GM23338 (cell line): ENCODE results near the gene UGT1A3. TPM values are rescaled to one million over a fixed set of nuclear protein-coding genes. Genes with fewer than 3 reads are reported as not detected.

Experiments
- ATAC-seq: fragments of 200-7000 bp; cut with Tn5 transposase; 3 replicates; pipeline ENCODE4 v1.9.1; 2020
- DNase-seq: peaks from one replicate; pipeline ENCODE4 v3.0.0-alpha.2; 2015; ENCODE audit warnings: low spot score
- H2AFZ ChIP-seq: fragments of 200-600 bp; sonication (generic); 2 replicates; pipeline ENCODE4 v1.8.0; 2016; ENCODE audit warnings: antibody characterized with exemption, mild to moderate bottlenecking, moderate library complexity
- H3F3A ChIP-seq: fragments of 200-600 bp; sonication (generic); replicated peaks from 2 replicates; pipeline ENCODE4 v1.8.0; 2017; ENCODE audit warnings: antibody characterized with exemption, mixed run types, low read depth
- H3K27ac ChIP-seq: fragments of 200-600 bp; sonication (generic); 2 replicates; pipeline ENCODE4 v1.6.1; 2016; ENCODE audit warnings: low read depth
- H3K27me3 ChIP-seq: fragments of 200-600 bp; sonication (generic); 2 replicates; pipeline ENCODE4 v1.8.0; 2016; ENCODE audit warnings: mild to moderate bottlenecking, mixed run types, moderate library complexity; ENCODE audit not compliant: insufficient read depth
- H3K36me3 ChIP-seq: fragments of 200-600 bp; sonication (generic); 2 replicates; pipeline ENCODE4 v1.8.0; 2016; ENCODE audit warnings: mild to moderate bottlenecking; ENCODE audit not compliant: insufficient read depth
- H3K4me1 ChIP-seq: fragments of 200-600 bp; sonication (generic); 2 replicates; pipeline ENCODE4 v1.8.0; 2016; ENCODE audit warnings: mild to moderate bottlenecking, moderate library complexity; ENCODE audit not compliant: insufficient read depth
- H3K4me2 ChIP-seq: fragments of 200-600 bp; sonication (generic); 2 replicates; pipeline ENCODE4 v1.7.1; 2017; ENCODE audit warnings: mixed run types
- H3K4me3 ChIP-seq: fragments of 200-600 bp; sonication (generic); 2 replicates; pipeline ENCODE4 v1.6.1; 2016; ENCODE audit warnings: mixed run types
- H3K79me2 ChIP-seq: fragments of 200-600 bp; sonication (generic); replicated peaks from 2 replicates; pipeline ENCODE4 v1.8.0; 2017; ENCODE audit warnings: mild to moderate bottlenecking; ENCODE audit not compliant: insufficient read depth
- H3K9me2 ChIP-seq: fragments of 200-600 bp; sonication (generic); 2 replicates; pipeline ENCODE4 v1.8.0; 2017; ENCODE audit not compliant: insufficient read depth
- H4K20me1 ChIP-seq: fragments of 200-600 bp; sonication (generic); replicated peaks from 2 replicates; pipeline ENCODE4 v1.8.0; 2017; ENCODE audit warnings: mild to moderate bottlenecking; ENCODE audit not compliant: insufficient read depth
- H3K27ac Mint-ChIP-seq: 2 replicates; pipeline ENCODE4 v1.8.0; 2020; ENCODE audit warnings: inconsistent platforms, mild to moderate bottlenecking, moderate library complexity, mixed read lengths
- H3K27me3 Mint-ChIP-seq: 3 replicates; pipeline ENCODE4 v1.8.0; 2022; ENCODE audit warnings: low read depth, mild to moderate bottlenecking, moderate library complexity, mixed read lengths, inconsistent platforms; ENCODE audit not compliant: insufficient read depth, poor library complexity
- H3K36me3 Mint-ChIP-seq: 3 replicates; pipeline ENCODE4 v1.8.0; 2021; ENCODE audit warnings: low read depth, mild to moderate bottlenecking, inconsistent platforms, moderate library complexity, mixed read lengths
- H3K4me1 Mint-ChIP-seq: 3 replicates; pipeline ENCODE4 v1.8.0; 2020; ENCODE audit warnings: mild to moderate bottlenecking, inconsistent platforms, mixed read lengths
- H3K4me3 Mint-ChIP-seq: 3 replicates; pipeline ENCODE4 v1.8.0; 2021; ENCODE audit warnings: moderate library complexity, mild to moderate bottlenecking, inconsistent platforms, mixed read lengths
- H3K9me3 Mint-ChIP-seq: 3 replicates; pipeline ENCODE4 v1.8.0; 2020; ENCODE audit warnings: moderate library complexity, mild to moderate bottlenecking, inconsistent platforms, mixed read lengths
- CREB1 ChIP-seq: fragments of 250-450 bp; sonication (Bioruptor Pico); IDR thresholded peaks from 2 replicates; pipeline ENCODE4 v1.5.0; 2020; ENCODE audit warnings: low read depth, mild to moderate bottlenecking, moderate library complexity
- EZH2 ChIP-seq: fragments of 200-600 bp; sonication (generic); IDR thresholded peaks from one replicate; pipeline ENCODE4 v1.8.0; 2017; ENCODE audit warnings: antibody characterized with exemption, mild to moderate bottlenecking, low read depth; ENCODE audit not compliant: unreplicated experiment
- EZH2phosphoT487 ChIP-seq: fragments of 200-600 bp; sonication (generic); IDR thresholded peaks from one replicate; pipeline ENCODE4 v1.8.1; 2018; ENCODE audit warnings: antibody characterized with exemption; ENCODE audit not compliant: unreplicated experiment
- STAT1 ChIP-seq: IDR thresholded peaks from one replicate; pipeline ENCODE4 v1.6.1; 2016; ENCODE audit warnings: antibody characterized with exemption; ENCODE audit not compliant: unreplicated experiment
- ZNF331 ChIP-seq: fragments of 250-450 bp; sonication (Bioruptor Pico); IDR thresholded peaks from 2 replicates; pipeline ENCODE4 v1.5.0; 2020; ENCODE audit warnings: low read depth, mild to moderate bottlenecking, moderate library complexity
- polyA plus RNA-seq: library from polyadenylated mRNA; unstranded; fragments of >200 nt; fragmentation: Nextera tagmentation; extraction: Ambion mirVana; gene quantifications from 2 replicates; pipeline ENCODE4 v1.2.1, GENCODE V29; 2016
- total RNA-seq: library from RNA; depleted of rRNA; stranded (reverse); fragments of >200 nt; shearing (Covaris generic); gene quantifications from 2 replicates; pipeline ENCODE4 v1.2.3, GENCODE V29; 2014
- TF ChIP-seq, protein P1 (sequence below), 2 experiments: fragments of 200-600 bp in 1 of 2; sonication (generic) in 1 of 2; conservative IDR thresholded peaks; 2 replicates each; pipeline versions ENCODE4 v1.5.1 to v1.6.1; 2016 to 2017; ENCODE audit warnings: antibody characterized with exemption in 2 of 2, low read depth in 2 of 2, mild to moderate bottlenecking in 2 of 2, moderate library complexity in 1 of 2
- TF ChIP-seq, protein P2 (sequence below): IDR thresholded peaks from 2 replicates; pipeline ENCODE4 v1.6.1; 2016; ENCODE audit warnings: antibody characterized with exemption

Gene UGT1A3
- total and polyA plus RNA-seq, 2 experiments from 2014 or later, result not detected

DNA sequence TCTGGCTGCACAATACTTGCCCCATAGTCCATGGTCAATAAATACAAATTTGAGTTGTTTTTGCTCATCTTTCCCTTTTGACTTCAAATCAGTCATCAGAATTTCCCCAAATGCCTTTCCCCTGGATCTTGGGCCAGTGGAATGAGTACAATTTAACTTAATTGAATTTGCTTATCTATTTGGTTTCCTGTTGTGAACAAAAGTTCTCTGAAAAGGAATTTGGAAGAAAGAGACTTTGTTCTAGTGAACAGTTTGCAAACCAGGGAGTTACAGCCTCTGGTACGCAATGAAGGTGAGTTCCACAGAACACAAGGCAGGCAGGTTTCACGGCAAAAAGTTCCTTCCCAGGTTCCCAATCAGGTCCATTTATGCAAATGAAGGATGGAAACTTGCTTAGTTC, 30.0 kb downstream of the UGT1A3 start (continued):
- TF ChIP-seq CREB1 (CRISPR knock-in tag) (no peak), EZH2 (no peak)
- TF ChIP-seq, protein P1, sequence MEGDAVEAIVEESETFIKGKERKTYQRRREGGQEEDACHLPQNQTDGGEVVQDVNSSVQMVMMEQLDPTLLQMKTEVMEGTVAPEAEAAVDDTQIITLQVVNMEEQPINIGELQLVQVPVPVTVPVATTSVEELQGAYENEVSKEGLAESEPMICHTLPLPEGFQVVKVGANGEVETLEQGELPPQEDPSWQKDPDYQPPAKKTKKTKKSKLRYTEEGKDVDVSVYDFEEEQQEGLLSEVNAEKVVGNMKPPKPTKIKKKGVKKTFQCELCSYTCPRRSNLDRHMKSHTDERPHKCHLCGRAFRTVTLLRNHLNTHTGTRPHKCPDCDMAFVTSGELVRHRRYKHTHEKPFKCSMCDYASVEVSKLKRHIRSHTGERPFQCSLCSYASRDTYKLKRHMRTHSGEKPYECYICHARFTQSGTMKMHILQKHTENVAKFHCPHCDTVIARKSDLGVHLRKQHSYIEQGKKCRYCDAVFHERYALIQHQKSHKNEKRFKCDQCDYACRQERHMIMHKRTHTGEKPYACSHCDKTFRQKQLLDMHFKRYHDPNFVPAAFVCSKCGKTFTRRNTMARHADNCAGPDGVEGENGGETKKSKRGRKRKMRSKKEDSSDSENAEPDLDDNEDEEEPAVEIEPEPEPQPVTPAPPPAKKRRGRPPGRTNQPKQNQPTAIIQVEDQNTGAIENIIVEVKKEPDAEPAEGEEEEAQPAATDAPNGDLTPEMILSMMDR (conservative IDR thresholded peaks at IDR 0.05; ENCODE audit: low read depth in 2 of 2), result no peak

DNA sequence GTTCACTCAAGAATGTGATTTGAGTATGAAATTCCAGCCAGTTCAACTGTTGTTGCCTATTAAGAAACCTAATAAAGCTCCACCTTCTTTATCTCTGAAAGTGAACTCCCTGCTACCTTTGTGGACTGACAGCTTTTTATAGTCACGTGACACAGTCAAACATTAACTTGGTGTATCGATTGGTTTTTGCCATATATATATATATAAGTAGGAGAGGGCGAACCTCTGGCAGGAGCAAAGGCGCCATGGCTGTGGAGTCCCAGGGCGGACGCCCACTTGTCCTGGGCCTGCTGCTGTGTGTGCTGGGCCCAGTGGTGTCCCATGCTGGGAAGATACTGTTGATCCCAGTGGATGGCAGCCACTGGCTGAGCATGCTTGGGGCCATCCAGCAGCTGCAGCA, 31.2 kb downstream of the UGT1A3 start, which contains the start of gene UGT1A1:
TSS of gene UGT1A1 (plus strand) at position 228 of the 400 bp plus-strand sequence. CDS start at position 246, 18 bp downstream.
- no peaks in the 10 kb centered on the region for H3K27me3 Mint-ChIP-seq
- no peak within 1 kb of the TSS for H3K27ac Mint-ChIP-seq
- Histone ChIP-seq H3K4me2 (no peak within 1 kb of the TSS), H3K27me3 (no peaks in the 10 kb centered on the region), H3K27ac (no peak within 1 kb of the TSS), H3K79me2 (no peaks in the 10 kb centered on the region), H2AFZ (no peak within 1 kb of the TSS), H3K4me3 (no peak within 1 kb of the TSS), H3K4me1 (no peaks in the 10 kb centered on the region), H4K20me1 (no peaks in the 10 kb centered on the region), H3F3A (no peaks in the 10 kb centered on the region), H3K9me2 (no peaks in the 10 kb centered on the region; the same call in 1 of the 2 replicates), H3K36me3 (no peaks in the 10 kb centered on the region)
- H3K9me3 Mint-ChIP-seq, result peaks cover 4% of the 10 kb centered on the region; the same call in 1 of the 3 replicates
- TF ChIP-seq CREB1 (CRISPR knock-in tag) (no peak), EZH2 (no peak), STAT1 (no peak)
- DNase-seq (no peak), ATAC-seq (no peak)
- no peak within 1 kb of the TSS for H3K4me3 Mint-ChIP-seq
- no peaks in the 10 kb centered on the region; the same call in 2 of the 3 replicates for H3K4me1 Mint-ChIP-seq
- no peaks in the 10 kb centered on the region for H3K36me3 Mint-ChIP-seq

DNA sequence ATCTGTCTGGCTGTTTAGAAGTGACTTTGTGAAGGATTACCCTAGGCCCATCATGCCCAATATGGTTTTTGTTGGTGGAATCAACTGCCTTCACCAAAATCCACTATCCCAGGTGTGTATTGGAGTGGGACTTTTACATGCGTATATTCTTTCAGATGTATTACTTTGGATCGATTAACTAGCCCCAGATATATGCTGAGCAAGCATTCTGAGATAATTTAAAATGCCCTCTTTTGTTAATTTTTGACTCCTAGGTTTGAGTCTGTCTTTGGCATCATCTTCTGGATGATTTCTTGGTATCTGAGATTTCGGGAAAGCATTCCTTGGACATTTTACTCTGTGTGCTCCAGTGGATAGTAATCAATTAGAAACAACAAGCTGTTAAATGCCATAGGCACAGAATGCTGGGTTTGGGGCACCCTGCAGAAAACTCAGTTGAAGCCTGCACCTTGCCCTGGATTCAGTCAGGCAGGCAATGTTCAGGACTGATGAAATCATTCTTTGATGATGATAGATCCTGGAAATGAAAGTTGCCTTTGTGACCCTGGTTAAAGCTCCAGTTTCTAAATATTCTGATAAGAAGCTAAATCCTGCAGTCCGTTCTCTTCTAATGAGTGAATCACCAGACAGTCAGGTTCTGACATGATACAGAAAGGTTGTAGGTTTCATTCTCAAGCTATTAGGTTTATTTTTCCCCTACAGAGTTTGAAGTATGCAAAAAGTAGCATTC, 32.4 kb downstream of the UGT1A3 start:
- no peaks in the 10 kb centered on the region for H3K4me1 ChIP-seq
- H3K9me2 ChIP-seq, result no peaks in the 10 kb centered on the region; the same call in 1 of the 2 replicates
- H3K4me2 ChIP-seq, result no peak overlapping the region
- no peaks in the 10 kb centered on the region for H3K79me2 ChIP-seq
- no peak overlapping the region for H3K4me3 Mint-ChIP-seq
- no peaks in the 10 kb centered on the region for H4K20me1 ChIP-seq
- H3K27ac Mint-ChIP-seq, result no peak overlapping the region
- DNase-seq, result no peak
- H3K9me3 Mint-ChIP-seq, result peaks cover 3% of the 10 kb centered on the region; the same call in 1 of the 3 replicates
- no peak overlapping the region for H3K4me3 ChIP-seq
- no peak overlapping the region for H2AFZ ChIP-seq
- no peaks in the 10 kb centered on the region for H3K36me3 ChIP-seq
- no peaks in the 10 kb centered on the region for H3K27me3 ChIP-seq
- no peak overlapping the region for H3K27ac ChIP-seq
- H3K4me1 Mint-ChIP-seq, result no peaks in the 10 kb centered on the region; the same call in 2 of the 3 replicates
- H3K36me3 Mint-ChIP-seq, result no peaks in the 10 kb centered on the region
- no peak for ATAC-seq
- no peaks in the 10 kb centered on the region for H3F3A ChIP-seq
- no peaks in the 10 kb centered on the region for H3K27me3 Mint-ChIP-seq
- TF ChIP-seq EZH2phosphoT487, result no peak
- no peak for TF ChIP-seq ZNF331 (CRISPR knock-in tag)
- TF ChIP-seq, protein P2, sequence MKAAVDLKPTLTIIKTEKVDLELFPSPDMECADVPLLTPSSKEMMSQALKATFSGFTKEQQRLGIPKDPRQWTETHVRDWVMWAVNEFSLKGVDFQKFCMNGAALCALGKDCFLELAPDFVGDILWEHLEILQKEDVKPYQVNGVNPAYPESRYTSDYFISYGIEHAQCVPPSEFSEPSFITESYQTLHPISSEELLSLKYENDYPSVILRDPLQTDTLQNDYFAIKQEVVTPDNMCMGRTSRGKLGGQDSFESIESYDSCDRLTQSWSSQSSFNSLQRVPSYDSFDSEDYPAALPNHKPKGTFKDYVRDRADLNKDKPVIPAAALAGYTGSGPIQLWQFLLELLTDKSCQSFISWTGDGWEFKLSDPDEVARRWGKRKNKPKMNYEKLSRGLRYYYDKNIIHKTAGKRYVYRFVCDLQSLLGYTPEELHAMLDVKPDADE, result no peak
- TF ChIP-seq, protein P1 (conservative IDR thresholded peaks at IDR 0.05; ENCODE audit: low read depth in 2 of 2), result no peak
- no peak for TF ChIP-seq EZH2
